Measurements from ENCODE around the gene MAML2. TPM values are rescaled to one million over a fixed set of nuclear protein-coding genes. Genes with fewer than 3 reads are reported as not detected.

The MAML2 gene
- total and polyA plus RNA-seq, 2 experiments from 2014 or later = 4.7 to 15.3 TPM

- Histone ChIP-seq H3K9me2 (replicated peaks; ENCODE audit: insufficient read depth) (no peaks in the 10 kb centered on the region), H3K9me3 (ENCODE audit: low read depth) (no peaks in the 10 kb centered on the region), H3K36me3 (replicated peaks; ENCODE audit: insufficient read depth, low read depth) (no peaks in the 10 kb centered on the region), H4K20me1 (ENCODE audit: insufficient read depth, poor library complexity, severe bottlenecking) (peaks cover 2% of the 10 kb centered on the region), H2AFZ (no peak overlapping the region), H3K27ac (no peak overlapping the region), H3K79me2 (peaks cover 14% of the 10 kb centered on the region), H3K4me1 (ENCODE audit: insufficient read depth) (peaks cover 11% of the 10 kb centered on the region), H3K27me3 (no peaks in the 10 kb centered on the region), H3K4me3 (no peak overlapping the region), H3K4me2 (no peak overlapping the region)
- DNase-seq (ENCODE audit: low spot score) = no peak
- TF ChIP-seq EZH2 (IDR thresholded peaks at IDR 0.05; ENCODE audit: borderline replicate concordance) (no peak), EZH2phosphoT487 (IDR thresholded peaks at IDR 0.05; ENCODE audit: low read depth, severe bottlenecking, unreplicated experiment) (no peak), CTCF (IDR thresholded peaks at IDR 0.05; ENCODE audit: poor library complexity) (no peak)
- WGBS (ENCODE audit: low lambda C conversion rate, missing lambda C conversion rate) = 79% methylated on average over 3 of the region's 3 CpGs
Observed at GRCh38 chr11:96017856-96018255, 325.1 kb downstream of the MAML2 start.

DNA sequence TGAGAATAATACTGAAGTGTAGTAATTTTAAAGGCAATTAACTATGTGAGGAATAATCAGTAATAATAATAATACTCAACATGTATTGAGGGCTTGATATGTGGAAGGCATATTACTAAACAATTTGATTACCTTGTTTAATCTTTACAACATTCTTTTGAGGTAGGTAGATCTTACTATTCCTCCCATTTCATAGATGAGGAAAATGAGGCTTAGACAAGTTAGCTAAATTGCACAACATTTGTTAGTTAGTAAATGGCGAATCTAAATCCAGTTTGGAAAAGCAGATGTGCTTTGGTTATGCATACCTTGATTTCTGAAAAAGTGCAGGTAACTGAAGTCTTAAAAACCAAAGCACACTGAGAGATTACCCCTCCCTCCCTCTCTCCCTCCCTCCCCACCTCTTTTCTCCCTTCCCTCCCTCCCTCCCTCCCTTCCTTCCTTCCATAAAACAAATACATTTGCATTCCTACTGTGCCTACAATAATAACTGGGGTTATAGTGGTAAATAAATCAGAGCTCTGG lies 326.0 kb downstream of the MAML2 start:
- WGBS (ENCODE audit: low lambda C conversion rate, missing lambda C conversion rate) = 100% methylated on average over 1 of the region's 1 CpG

DNA sequence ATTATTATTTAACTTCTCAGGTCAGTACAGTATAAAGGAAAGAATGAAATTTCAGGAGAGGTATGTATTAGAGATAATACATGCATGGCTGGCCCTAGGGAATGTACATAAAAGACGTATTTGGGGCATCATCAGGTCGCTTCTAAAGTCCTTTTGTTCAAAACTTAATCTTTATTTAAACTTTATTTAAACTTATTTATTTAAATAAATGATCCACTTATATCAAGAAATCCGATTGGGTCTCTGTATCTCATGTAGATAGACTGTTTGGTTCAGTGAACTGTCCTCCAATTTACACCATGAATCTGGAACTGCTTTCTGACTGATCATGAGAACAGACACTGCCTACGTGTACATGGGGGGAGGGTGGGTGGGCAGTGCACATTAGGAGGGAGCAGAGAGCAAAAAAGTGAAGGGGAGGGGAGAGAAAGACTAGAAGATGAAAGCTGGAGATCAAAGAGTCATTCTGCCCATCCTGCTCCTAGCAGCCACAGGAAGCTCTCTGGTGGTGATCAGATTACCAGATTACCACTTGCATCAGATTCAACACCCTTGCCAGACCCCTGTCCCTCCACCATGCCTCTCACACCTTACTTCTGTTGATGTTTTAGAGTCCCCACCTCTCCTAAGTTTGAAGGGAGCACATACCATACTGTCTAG lies 327.0 kb downstream of the MAML2 start:
- no peak overlapping the region for H3K4me3 ChIP-seq
- H3K27ac ChIP-seq = no peak overlapping the region
- H4K20me1 ChIP-seq (ENCODE audit: insufficient read depth, poor library complexity, severe bottlenecking) = peaks cover 2% of the 10 kb centered on the region
- no peaks in the 10 kb centered on the region for H3K9me2 ChIP-seq (replicated peaks; ENCODE audit: insufficient read depth)
- H3K4me1 ChIP-seq (ENCODE audit: insufficient read depth) = peaks cover 22% of the 10 kb centered on the region
- peaks cover 20% of the 10 kb centered on the region for H3K79me2 ChIP-seq
- TF ChIP-seq CTCF (IDR thresholded peaks at IDR 0.05; ENCODE audit: poor library complexity) (no peak), EZH2 (IDR thresholded peaks at IDR 0.05; ENCODE audit: borderline replicate concordance) (no peak), EZH2phosphoT487 (IDR thresholded peaks at IDR 0.05; ENCODE audit: low read depth, severe bottlenecking, unreplicated experiment) (no peak)
- no peaks in the 10 kb centered on the region for H3K36me3 ChIP-seq (replicated peaks; ENCODE audit: insufficient read depth, low read depth)
- no peak overlapping the region for H2AFZ ChIP-seq
- no peak for DNase-seq (ENCODE audit: low spot score)
- no peak overlapping the region for H3K4me2 ChIP-seq
- no peaks in the 10 kb centered on the region for H3K9me3 ChIP-seq (ENCODE audit: low read depth)
- H3K27me3 ChIP-seq = no peaks in the 10 kb centered on the region
- WGBS (ENCODE audit: low lambda C conversion rate, missing lambda C conversion rate) = 63% methylated on average over 4 of the region's 4 CpGs

More for the DNA sequence above, 326.0 kb downstream of the MAML2 start:
- H3K36me3 ChIP-seq (replicated peaks; ENCODE audit: insufficient read depth, low read depth) = no peaks in the 10 kb centered on the region
- H4K20me1 ChIP-seq (ENCODE audit: insufficient read depth, poor library complexity, severe bottlenecking) = peaks cover 2% of the 10 kb centered on the region
- H3K4me3 ChIP-seq = no peak overlapping the region
- no peak for DNase-seq (ENCODE audit: low spot score)
- H3K27ac ChIP-seq = no peak overlapping the region
- peaks cover 16% of the 10 kb centered on the region for H3K79me2 ChIP-seq
- no peaks in the 10 kb centered on the region for H3K9me2 ChIP-seq (replicated peaks; ENCODE audit: insufficient read depth)
- no peak overlapping the region for H3K4me2 ChIP-seq
- no peaks in the 10 kb centered on the region for H3K27me3 ChIP-seq
- H3K4me1 ChIP-seq (ENCODE audit: insufficient read depth) = peaks cover 18% of the 10 kb centered on the region
- TF ChIP-seq CTCF (IDR thresholded peaks at IDR 0.05; ENCODE audit: poor library complexity) (no peak), EZH2phosphoT487 (IDR thresholded peaks at IDR 0.05; ENCODE audit: low read depth, severe bottlenecking, unreplicated experiment) (no peak), EZH2 (IDR thresholded peaks at IDR 0.05; ENCODE audit: borderline replicate concordance) (no peak)
- H2AFZ ChIP-seq = no peak overlapping the region
- H3K9me3 ChIP-seq (ENCODE audit: low read depth) = no peaks in the 10 kb centered on the region

All from hepatocyte (in vitro differentiated cells).